Hematopoietic multipotent progenitor cell treated with erythropoietin and hydrocortisone succinate and interleukin-3 and kit ligand, for 8 days (in vitro differentiated cells): Measurements from ENCODE around the gene ATP2B2.
"Not testable (repeated sequence)": the region's sequence is repeated elsewhere in the genome, so short reads cannot be mapped to it uniquely, and the experiment has no call there.

ENCODE experiments used
- DNase-seq: peaks from one replicate; pipeline ENCODE4 v3.0.0-alpha.2; 2015

Gene ATP2B2

GRCh38 chr3:10317311-10317960 lies 187.9 kb downstream of the ATP2B2 start:
- DNase-seq = no peak

- no peak for DNase-seq
Measured at GRCh38 chr3:10315771-10316344, 189.5 kb downstream of the ATP2B2 start.

- DNase-seq = no peak
Measured at GRCh38 chr3:10315101-10315500, 190.3 kb downstream of the ATP2B2 start.

- DNase-seq = no peak
Measured at GRCh38 chr3:10312861-10313260, 192.5 kb downstream of the ATP2B2 start.

- DNase-seq = no peak
Measured at GRCh38 chr3:10312391-10312790, 193.0 kb downstream of the ATP2B2 start.

GRCh38 chr3:10311710-10312109 lies 193.7 kb downstream of the ATP2B2 start:
- no peak for DNase-seq

- DNase-seq = no peak
Measured at GRCh38 chr3:10310578-10310977, 194.8 kb downstream of the ATP2B2 start.

- DNase-seq = no peak
Measured at GRCh38 chr3:10309736-10310135, 195.7 kb downstream of the ATP2B2 start.

- no peak for DNase-seq
Measured at GRCh38 chr3:10308678-10309077, 196.7 kb downstream of the ATP2B2 start.

- no peak for DNase-seq
Measured at GRCh38 chr3:10306156-10306555, 199.2 kb downstream of the ATP2B2 start.

- DNase-seq = no peak
Measured at GRCh38 chr3:10305331-10305902, 200.0 kb downstream of the ATP2B2 start.

GRCh38 chr3:10304905-10305304 lies 200.5 kb downstream of the ATP2B2 start:
- no peak for DNase-seq

GRCh38 chr3:10303785-10304184 lies 201.6 kb downstream of the ATP2B2 start:
- DNase-seq = no peak

GRCh38 chr3:10303105-10303504 lies 202.3 kb downstream of the ATP2B2 start:
- no peak for DNase-seq

- no peak for DNase-seq
Measured at GRCh38 chr3:10300087-10300486, 205.3 kb downstream of the ATP2B2 start.

GRCh38 chr3:10299679-10300078 lies 205.7 kb downstream of the ATP2B2 start:
- DNase-seq = no peak

GRCh38 chr3:10299175-10299574 lies 206.2 kb downstream of the ATP2B2 start:
- no peak for DNase-seq

- DNase-seq = not testable (repeated sequence)
Measured at GRCh38 chr3:10298064-10298463, 207.3 kb downstream of the ATP2B2 start.

- DNase-seq = no peak
Measured at GRCh38 chr3:10294030-10294586, 211.3 kb downstream of the ATP2B2 start.

GRCh38 chr3:10292505-10293419 lies 212.6 kb downstream of the ATP2B2 start, which contains the start of gene GHRL:
Gene GHRL, minus strand, starts transcription at chr3:10292947. Its CDS starts 2,767 bp downstream, at chr3:10290180.
- DNase-seq = peak; percentile 70

GRCh38 chr3:10291641-10292040 lies 213.7 kb downstream of the ATP2B2 start:
- no peak for DNase-seq

- DNase-seq = no peak
Measured at GRCh38 chr3:10290481-10291176, 214.8 kb downstream of the ATP2B2 start.
